Cardiac muscle cell (in vitro differentiated cells and primary cell): ENCODE data around the gene GHRHR. TPM values are rescaled to one million over a fixed set of nuclear protein-coding genes. Genes with fewer than 3 reads are reported as not detected.

Source experiments
- DNase-seq, 2 donors: peaks; one replicate each; pipeline versions ENCODE4 v3.0.0 to v3.0.0-alpha.2; 2010 to 2017; ENCODE audit warnings: low read depth in 1 of 2, low spot score in 1 of 2
- H3K27ac ChIP-seq: fragments of 200-600 bp; sonication (generic); 2 replicates; pipeline ENCODE4 v1.5.1; 2016
- H3K27me3 ChIP-seq: fragments of 200-600 bp; sonication (generic); 2 replicates; pipeline ENCODE4 v1.6.0; 2016; ENCODE audit warnings: control low read depth
- H3K36me3 ChIP-seq: fragments of 200-600 bp; sonication (generic); 2 replicates; pipeline ENCODE4 v1.5.1; 2016; ENCODE audit warnings: control low read depth
- H3K4me1 ChIP-seq: fragments of 200-600 bp; sonication (generic); 2 replicates; pipeline ENCODE4 v1.8.1; 2017; ENCODE audit warnings: low read depth, mild to moderate bottlenecking, mixed run types
- H3K4me3 ChIP-seq: fragments of 200-600 bp; sonication (generic); 2 replicates; pipeline ENCODE4 v1.5.1; 2016; ENCODE audit warnings: mild to moderate bottlenecking
- H3K9me3 ChIP-seq: fragments of 200-600 bp; sonication (generic); 2 replicates; pipeline ENCODE4 v1.5.1; 2017; ENCODE audit warnings: low read depth, mild to moderate bottlenecking, control low read depth
- polyA plus RNA-seq: library from polyadenylated mRNA; unstranded; fragments of >200 nt; fragmentation: Nextera tagmentation; extraction: Ambion mirVana; gene quantifications from 2 replicates; pipeline ENCODE4 v1.2.1, GENCODE V29; 2016
- total RNA-seq: library from RNA; depleted of rRNA; stranded (reverse); fragments of >200 nt; gene quantifications from 2 replicates; pipeline ENCODE4 v1.2.3, GENCODE V29; 2016
- TF ChIP-seq, protein P1 (sequence below): IDR thresholded peaks from 2 replicates; pipeline ENCODE4 v1.5.1; 2012; ENCODE audit warnings: low read depth, mild to moderate bottlenecking, low read length

GHRHR gene
- total and polyA plus RNA-seq, 2 experiments from 2014 or later = not detected

- Histone ChIP-seq H3K27me3 (no peaks in the 10 kb centered on the region), H3K27ac (peak overlapping the region; percentile 73), H3K9me3 (no peaks in the 10 kb centered on the region), H3K4me3 (no peak overlapping the region), H3K4me1 (peaks cover 79% of the 10 kb centered on the region), H3K36me3 (no peaks in the 10 kb centered on the region)
- TF ChIP-seq, protein P1, sequence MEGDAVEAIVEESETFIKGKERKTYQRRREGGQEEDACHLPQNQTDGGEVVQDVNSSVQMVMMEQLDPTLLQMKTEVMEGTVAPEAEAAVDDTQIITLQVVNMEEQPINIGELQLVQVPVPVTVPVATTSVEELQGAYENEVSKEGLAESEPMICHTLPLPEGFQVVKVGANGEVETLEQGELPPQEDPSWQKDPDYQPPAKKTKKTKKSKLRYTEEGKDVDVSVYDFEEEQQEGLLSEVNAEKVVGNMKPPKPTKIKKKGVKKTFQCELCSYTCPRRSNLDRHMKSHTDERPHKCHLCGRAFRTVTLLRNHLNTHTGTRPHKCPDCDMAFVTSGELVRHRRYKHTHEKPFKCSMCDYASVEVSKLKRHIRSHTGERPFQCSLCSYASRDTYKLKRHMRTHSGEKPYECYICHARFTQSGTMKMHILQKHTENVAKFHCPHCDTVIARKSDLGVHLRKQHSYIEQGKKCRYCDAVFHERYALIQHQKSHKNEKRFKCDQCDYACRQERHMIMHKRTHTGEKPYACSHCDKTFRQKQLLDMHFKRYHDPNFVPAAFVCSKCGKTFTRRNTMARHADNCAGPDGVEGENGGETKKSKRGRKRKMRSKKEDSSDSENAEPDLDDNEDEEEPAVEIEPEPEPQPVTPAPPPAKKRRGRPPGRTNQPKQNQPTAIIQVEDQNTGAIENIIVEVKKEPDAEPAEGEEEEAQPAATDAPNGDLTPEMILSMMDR = no peak
- no peak for DNase-seq
Observed at GRCh38 chr7:30916767-30917166, 47.0 kb upstream of the GHRHR start.

DNA sequence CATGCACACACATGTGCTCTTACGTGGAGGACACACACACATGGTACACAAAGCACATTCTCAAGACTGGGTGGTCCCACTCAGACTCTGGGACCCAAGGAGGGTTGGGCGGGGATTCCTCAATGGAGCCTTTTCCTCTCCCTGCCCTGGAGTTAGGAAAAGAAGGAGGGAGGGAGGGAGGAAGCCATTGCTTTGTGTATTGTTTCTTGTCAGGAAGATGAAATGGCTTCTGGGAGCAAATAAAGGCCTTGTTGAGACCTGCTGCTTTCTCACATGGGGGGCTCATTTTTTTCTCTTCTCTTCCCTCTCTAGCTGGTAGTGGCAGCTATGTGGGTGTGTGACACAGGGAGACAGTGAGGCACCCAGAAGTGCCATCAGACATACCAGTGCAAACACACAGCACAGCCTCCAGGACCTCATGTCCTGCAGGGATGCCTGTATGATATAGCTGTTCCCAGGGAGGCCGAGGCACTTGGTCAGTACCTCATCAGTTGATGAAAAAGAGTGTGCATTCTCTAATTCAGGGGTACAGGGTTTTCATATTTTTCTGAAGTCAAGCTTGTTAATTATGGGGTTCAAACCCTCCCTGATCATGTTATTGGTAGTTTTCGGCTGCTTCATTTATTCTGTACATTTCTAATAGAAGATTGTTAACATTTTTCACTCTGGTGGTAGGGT lies 46.4 kb upstream of the GHRHR start:
- Histone ChIP-seq H3K4me1 (peaks cover 79% of the 10 kb centered on the region), H3K9me3 (no peaks in the 10 kb centered on the region), H3K4me3 (no peak overlapping the region), H3K27me3 (no peaks in the 10 kb centered on the region), H3K36me3 (no peaks in the 10 kb centered on the region), H3K27ac (no peak overlapping the region)
- TF ChIP-seq, protein P1 = no peak
- DNase-seq = no peak

DNA sequence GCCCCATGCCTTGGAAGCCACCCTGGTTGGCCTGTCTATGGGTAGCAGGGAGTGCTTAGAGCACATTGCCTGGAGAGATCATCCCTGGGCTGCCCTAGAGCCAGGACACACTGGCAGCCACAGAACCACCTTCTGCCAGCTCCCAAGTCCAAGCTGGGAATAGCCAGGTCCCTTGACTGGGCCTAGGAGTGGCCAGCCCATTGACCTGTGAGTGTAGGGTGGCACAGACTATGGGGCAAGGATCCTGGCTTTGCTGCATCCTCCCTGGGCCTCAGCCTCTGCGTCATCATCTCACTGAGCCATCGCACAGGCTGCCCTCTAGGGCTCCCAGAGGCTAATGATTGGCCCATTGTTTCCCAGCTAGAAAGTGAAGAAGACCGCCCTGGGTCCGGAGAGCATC lies 45.1 kb upstream of the GHRHR start:
- Histone ChIP-seq H3K27ac (no peak overlapping the region), H3K4me3 (no peak overlapping the region), H3K27me3 (no peaks in the 10 kb centered on the region), H3K4me1 (peaks cover 75% of the 10 kb centered on the region), H3K36me3 (no peaks in the 10 kb centered on the region), H3K9me3 (no peaks in the 10 kb centered on the region)
- no peak for DNase-seq
- TF ChIP-seq, protein P1 = no peak

DNA sequence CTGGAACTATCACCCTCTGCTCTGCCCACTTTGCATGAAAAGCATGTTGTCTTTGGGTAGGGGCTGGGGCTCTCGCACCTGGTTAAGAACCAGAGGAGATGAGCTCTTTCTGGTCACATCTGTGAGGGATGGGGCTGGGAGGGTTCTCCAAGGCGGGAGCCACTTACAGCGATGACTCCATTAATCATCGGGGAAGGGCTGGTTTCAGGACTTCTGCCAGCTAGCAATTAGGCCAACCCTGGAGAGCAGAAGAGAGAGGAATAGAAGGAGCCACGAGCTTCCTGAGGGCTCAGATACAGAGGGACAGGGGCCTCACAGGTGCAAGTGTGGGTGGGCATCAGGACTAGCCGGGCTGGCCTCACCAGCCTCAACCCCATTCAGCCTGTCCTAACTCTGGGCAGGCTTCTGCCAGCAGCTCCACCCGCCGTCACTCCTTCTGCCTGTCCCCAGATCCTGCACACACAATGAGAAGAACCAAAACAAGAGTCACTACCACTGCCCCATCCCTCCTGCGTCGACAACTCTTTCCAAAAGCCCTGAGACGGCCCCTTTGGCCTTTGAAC lies 43.7 kb upstream of the GHRHR start:
- peak overlapping the region; percentile 85 for H3K27ac ChIP-seq
- no peaks in the 10 kb centered on the region for H3K36me3 ChIP-seq
- peaks cover 75% of the 10 kb centered on the region for H3K4me1 ChIP-seq
- no peak for DNase-seq
- no peak overlapping the region for H3K4me3 ChIP-seq
- H3K27me3 ChIP-seq = no peaks in the 10 kb centered on the region
- H3K9me3 ChIP-seq = no peaks in the 10 kb centered on the region
- TF ChIP-seq, protein P1 = no peak

GRCh38 chr7:30920584-30921539 lies 42.9 kb upstream of the GHRHR start:
- DNase-seq = peak; percentile 53 to 79
- Histone ChIP-seq H3K9me3 (no peaks in the 10 kb centered on the region), H3K27me3 (no peaks in the 10 kb centered on the region), H3K4me1 (peaks cover 72% of the 10 kb centered on the region), H3K4me3 (no peak overlapping the region), H3K36me3 (no peaks in the 10 kb centered on the region), H3K27ac (peak overlapping the region; percentile 85)
- TF ChIP-seq, protein P1 = no peak
